Measurements from ENCODE around the gene CPZ. TPM values are rescaled to one million over a fixed set of nuclear protein-coding genes. Genes with fewer than 3 reads are reported as not detected.

The CPZ gene
- total and polyA plus RNA-seq, 10 of the 15 experiments (the other 5 are each of a cell fraction or from before 2014, with no cell fraction given) = not detected

DNA sequence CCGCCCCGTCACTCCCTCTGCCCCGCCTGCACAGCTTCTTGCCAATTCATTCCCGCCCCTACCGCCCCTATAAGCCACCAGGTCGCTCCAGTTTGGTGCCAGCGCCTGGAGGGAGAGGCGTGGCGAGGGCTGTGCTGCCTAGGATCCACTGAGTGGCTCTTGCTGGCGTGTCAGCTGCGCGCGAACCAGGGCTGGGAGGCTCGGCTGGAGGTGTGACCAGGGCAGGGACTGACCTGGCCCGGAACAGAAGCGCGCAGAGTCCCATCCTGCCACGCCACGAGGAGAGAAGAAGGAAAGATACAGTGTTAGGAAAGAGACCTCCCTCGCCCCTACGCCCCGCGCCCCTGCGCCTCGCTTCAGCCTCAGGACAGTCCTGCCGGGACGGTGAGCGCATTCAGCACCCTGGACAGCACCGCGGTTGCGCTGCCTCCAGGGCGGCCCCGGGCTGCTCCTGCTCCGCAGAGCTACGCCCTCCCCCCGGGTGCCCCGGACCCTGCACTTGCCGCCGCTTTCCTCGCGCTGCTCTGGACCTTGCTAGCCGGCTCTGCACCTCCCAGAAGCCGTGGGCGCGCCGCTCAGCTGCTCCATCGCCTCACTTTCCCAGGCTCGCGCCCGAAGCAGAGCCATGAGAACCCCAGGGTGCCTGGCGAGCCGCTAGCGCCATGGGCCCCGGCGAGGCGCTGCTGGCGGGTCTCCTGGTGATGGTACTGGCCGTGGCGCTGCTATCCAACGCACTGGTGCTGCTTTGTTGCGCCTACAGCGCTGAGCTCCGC is 12.1 kb upstream of the CPZ start, which contains the start of gene GPR78:
Gene GPR78, plus strand, starts transcription at position 72 of the 773 bp plus-strand sequence. Its CDS starts 591 bp downstream, at position 663.
- Histone ChIP-seq H3K4me3 (no peak within 1 kb of the TSS), H3K4me1 (ENCODE audit: control insufficient read depth, insufficient read depth, low read length) (no peaks in the 10 kb centered on the region), H3K27ac (ENCODE audit: control insufficient read depth, insufficient read depth) (no peak within 1 kb of the TSS), H3K27me3 (replicated peaks in 1 of 2; ENCODE audit: control insufficient read depth in 2 of 2, insufficient read depth in 2 of 2, low read length in 1 of 2) (no peaks in the 10 kb centered on the region), H3K4me2 (ENCODE audit: control insufficient read depth, insufficient read depth) (no peak within 1 kb of the TSS), H2AFZ (ENCODE audit: control insufficient read depth, low read depth, low read length) (no peak within 1 kb of the TSS), H3K9me3 (replicated peaks; ENCODE audit: control insufficient read depth, insufficient read depth, low read length) (no peaks in the 10 kb centered on the region), H3K9ac (ENCODE audit: control insufficient read depth, insufficient read depth, low read length) (no peak within 1 kb of the TSS), H4K20me1 (ENCODE audit: control insufficient read depth, insufficient read depth) (no peaks in the 10 kb centered on the region), H3K79me2 (ENCODE audit: control insufficient read depth, insufficient read depth, low read length) (no peaks in the 10 kb centered on the region), H3K36me3 (ENCODE audit: control insufficient read depth in 2 of 2, insufficient read depth in 2 of 2, low read length in 1 of 2) (no peaks in the 10 kb centered on the region)
- in situ Hi-C loops (cut with MboI) (no loop called here), intact Hi-C loops (cut with micrococcal nuclease; ENCODE audit: unreplicated experiment) (no loop called here)
- peak; percentile 72 for ATAC-seq
- ChIA-PET SMC1A (ENCODE audit: uncharacterized antibody, unreplicated experiment) (no interaction called here), POLR2A (no interaction called here), CTCF (no interaction called here), RAD21 (ENCODE audit: unreplicated experiment) (no interaction called here)
- DNase-seq (ENCODE audit: low read depth, low spot score) = no peak
- TF ChIP-seq, protein P1, sequence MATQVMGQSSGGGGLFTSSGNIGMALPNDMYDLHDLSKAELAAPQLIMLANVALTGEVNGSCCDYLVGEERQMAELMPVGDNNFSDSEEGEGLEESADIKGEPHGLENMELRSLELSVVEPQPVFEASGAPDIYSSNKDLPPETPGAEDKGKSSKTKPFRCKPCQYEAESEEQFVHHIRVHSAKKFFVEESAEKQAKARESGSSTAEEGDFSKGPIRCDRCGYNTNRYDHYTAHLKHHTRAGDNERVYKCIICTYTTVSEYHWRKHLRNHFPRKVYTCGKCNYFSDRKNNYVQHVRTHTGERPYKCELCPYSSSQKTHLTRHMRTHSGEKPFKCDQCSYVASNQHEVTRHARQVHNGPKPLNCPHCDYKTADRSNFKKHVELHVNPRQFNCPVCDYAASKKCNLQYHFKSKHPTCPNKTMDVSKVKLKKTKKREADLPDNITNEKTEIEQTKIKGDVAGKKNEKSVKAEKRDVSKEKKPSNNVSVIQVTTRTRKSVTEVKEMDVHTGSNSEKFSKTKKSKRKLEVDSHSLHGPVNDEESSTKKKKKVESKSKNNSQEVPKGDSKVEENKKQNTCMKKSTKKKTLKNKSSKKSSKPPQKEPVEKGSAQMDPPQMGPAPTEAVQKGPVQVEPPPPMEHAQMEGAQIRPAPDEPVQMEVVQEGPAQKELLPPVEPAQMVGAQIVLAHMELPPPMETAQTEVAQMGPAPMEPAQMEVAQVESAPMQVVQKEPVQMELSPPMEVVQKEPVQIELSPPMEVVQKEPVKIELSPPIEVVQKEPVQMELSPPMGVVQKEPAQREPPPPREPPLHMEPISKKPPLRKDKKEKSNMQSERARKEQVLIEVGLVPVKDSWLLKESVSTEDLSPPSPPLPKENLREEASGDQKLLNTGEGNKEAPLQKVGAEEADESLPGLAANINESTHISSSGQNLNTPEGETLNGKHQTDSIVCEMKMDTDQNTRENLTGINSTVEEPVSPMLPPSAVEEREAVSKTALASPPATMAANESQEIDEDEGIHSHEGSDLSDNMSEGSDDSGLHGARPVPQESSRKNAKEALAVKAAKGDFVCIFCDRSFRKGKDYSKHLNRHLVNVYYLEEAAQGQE (IDR thresholded peaks at IDR 0.05; ENCODE audit: low read depth, low read length) = peak; percentile 93
- no peak for TF ChIP-seq PAX5 (IDR thresholded peaks at IDR 0.05; ENCODE audit: borderline replicate concordance, low read depth, low read length)
- WGBS (ENCODE audit: insufficient coverage, insufficient replicate concordance, low lambda C conversion rate, missing lambda C conversion rate) = 34% methylated on average over 60 of the region's 63 CpGs
- no peak for FAIRE-seq
- no TSS peak for BruUV-seq (replicated peaks)

Data from GM12878 (cell line).